Activated effector memory CD4-positive, alpha-beta T cell treated with Interleukin-2 at 50 U/mL for 16 hours (primary cell): ENCODE results near the gene CTSV.
"Not testable (repeated sequence)": the region's sequence is repeated elsewhere in the genome, so short reads cannot be mapped to it uniquely, and the experiment has no call there.

Source experiments
- DNase-seq: peaks from one replicate; pipeline ENCODE4 v3.0.0-alpha.2; 2020

Gene CTSV

DNA sequence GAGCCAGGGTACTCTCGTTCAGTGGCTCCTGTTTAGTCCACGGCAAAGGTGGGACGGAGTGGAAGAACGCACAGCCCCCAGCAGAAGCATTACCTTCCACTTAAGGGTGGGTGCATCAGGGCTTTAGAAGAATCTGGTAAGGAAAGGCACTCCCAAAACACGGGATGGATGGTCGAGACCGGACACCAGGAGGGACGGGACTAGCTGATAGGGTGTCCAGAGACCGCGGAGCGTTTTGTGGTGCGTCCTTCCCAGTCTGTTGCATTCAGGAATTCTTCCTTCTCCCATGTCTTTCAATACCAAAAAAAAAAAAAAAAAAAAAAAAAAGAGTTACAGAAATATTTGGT is 545 bp upstream of the CTSV start:
- no peak for DNase-seq

GRCh38 chr9:97023505-97023904 is 15.4 kb downstream of the CTSV start:
- DNase-seq: not testable (repeated sequence)

GRCh38 chr9:97013151-97014132 is 25.5 kb downstream of the CTSV start:
- peak; percentile 62 for DNase-seq

DNA sequence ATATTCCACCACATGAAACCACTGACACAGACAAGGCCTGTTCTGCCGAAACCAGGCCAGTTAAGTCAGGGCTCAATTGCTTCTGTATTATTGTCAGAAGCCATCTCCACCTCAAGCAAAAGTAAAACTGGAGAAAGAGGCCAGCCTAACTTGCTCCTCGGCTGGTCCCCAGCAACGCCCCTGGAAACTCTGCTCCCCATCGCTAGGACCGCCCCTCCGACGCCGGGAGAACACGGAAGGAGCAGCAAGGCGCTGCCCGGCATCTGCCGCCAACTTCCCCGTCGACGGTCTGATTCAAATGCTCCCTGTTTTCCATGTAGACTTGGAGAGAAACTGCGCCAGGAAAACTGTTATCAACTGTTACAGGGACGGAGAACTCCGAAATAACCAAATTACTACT is 26.3 kb downstream of the CTSV start:
- DNase-seq: not testable (repeated sequence)

- DNase-seq: not testable (repeated sequence)
These were observed 36.7 kb downstream of the CTSV start for GRCh38 chr9:97002195-97002594.

- DNase-seq: not testable (repeated sequence)
These were observed 37.6 kb downstream of the CTSV start for GRCh38 chr9:97001338-97001737.

DNA sequence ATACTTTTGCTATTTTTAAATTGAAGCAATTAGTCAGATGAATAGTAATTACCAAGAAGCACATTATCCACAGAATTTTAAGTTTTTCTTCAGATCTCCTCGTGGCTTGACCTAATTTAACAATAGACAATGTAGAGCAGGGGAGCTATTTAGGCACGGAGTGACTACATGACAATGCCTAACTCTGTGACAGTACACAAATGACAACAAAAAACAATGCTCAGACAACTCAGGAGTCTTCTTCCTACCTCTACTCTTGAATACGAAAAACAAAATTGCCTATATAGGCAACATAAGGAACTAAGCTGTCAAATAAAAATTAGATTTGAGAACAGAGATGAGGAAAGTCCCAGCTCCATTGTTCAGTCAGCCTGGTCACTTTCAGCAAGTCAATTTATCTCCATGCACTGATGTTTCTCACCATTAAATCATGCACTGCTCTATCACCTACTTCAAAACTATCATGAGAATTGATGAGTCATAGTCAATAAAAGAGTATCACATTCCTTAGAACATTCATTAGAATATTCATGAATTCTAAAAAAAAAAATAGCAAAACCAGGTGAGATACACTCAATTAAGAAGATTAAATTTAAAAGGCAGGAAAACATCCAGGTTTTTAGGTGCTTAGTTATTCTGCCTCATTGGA is 38.7 kb downstream of the CTSV start:
- DNase-seq: not testable (repeated sequence)

- DNase-seq: not testable (repeated sequence)
These were observed 39.2 kb downstream of the CTSV start for GRCh38 chr9:96999733-97000132.

- DNase-seq: not testable (repeated sequence)
These were observed 41.8 kb downstream of the CTSV start for GRCh38 chr9:96997009-96997701.

- DNase-seq: not testable (repeated sequence)
These were observed 44.4 kb downstream of the CTSV start for GRCh38 chr9:96994531-96995016.

- not testable (repeated sequence) for DNase-seq
These were observed 46.6 kb downstream of the CTSV start for GRCh38 chr9:96992303-96992702.

GRCh38 chr9:96989747-96990318 is 49.1 kb downstream of the CTSV start:
- DNase-seq: not testable (repeated sequence)

- not testable (repeated sequence) for DNase-seq
These were observed 54.1 kb downstream of the CTSV start for GRCh38 chr9:96984887-96985286.

GRCh38 chr9:96984139-96984538 is 54.8 kb downstream of the CTSV start:
- not testable (repeated sequence) for DNase-seq

DNA sequence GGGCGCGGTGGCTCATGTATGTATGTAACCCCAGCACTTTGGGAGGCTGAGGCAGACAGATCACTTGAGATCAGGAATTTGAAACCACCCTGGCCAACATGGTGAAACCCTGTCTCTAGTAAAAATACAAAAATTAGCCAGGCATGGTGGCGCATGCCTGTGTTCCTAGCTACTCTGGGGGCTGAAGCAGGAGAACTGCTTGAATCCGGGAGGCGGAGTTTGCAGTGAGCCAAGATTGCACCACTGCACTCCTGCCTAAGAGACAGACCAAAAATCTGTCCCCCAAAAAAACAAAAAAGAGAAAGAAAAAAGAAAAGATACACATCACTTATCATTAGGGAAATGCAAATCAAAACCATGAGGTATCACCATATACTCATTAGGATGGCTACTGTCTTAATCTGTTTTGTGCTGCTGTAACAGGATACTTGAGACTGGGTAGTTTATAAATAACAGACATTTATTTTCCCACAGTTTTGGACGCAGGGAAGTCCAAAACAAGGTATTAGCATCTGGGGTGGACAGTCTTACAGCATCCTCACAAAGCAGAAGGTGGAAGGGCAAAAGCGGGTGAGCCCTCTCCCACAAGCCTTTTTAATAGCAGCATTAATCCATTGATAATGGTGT is 55.3 kb downstream of the CTSV start:
- not testable (repeated sequence) for DNase-seq
